Gastrocnemius medialis (tissue), 4 donors: ENCODE data around the gene LRRC61.

Experiments used
- CTCF ChIP-seq, 5 experiments: fragments of 450-650 bp in 3 of 5; fragments of 200-600 bp in 2 of 5; sonication (generic) in 2 of 5; IDR thresholded peaks in 4 of 5; conservative IDR thresholded peaks in 1 of 5; 1 replicate in 4 of 5; 2 replicates in 1 of 5; pipeline ENCODE4 v1.5.1; 2016 to 2019; ENCODE audit warnings: antibody characterized with exemption in 5 of 5, mild to moderate bottlenecking in 3 of 5, moderate library complexity in 3 of 5
- POLR2A ChIP-seq, 2 donors: fragments of 450-650 bp; IDR thresholded peaks; one replicate each; pipeline ENCODE4 v1.6.1; 2017; ENCODE audit warnings: antibody characterized with exemption in 2 of 2, mild to moderate bottlenecking in 2 of 2, moderate library complexity in 2 of 2

- TF ChIP-seq CTCF (IDR thresholded peaks at IDR 0.05 in 4 of 5, conservative IDR thresholded peaks at IDR 0.05 in 1 of 5) (no peak), POLR2A (IDR thresholded peaks at IDR 0.05) (no peak)
These were observed 3.6 kb downstream of the LRRC61 start for GRCh38 chr7:150326657-150327268.
